Sigmoid colon (tissue), 7 donors: ENCODE results near the gene PREX1. TPM values are rescaled to one million over a fixed set of nuclear protein-coding genes. Genes with fewer than 3 reads are reported as not detected.

ENCODE experiments used
- DNase-seq: peaks from one replicate; pipeline ENCODE4 v3.0.0-alpha.2; 2019
- H3K27ac ChIP-seq, 4 donors: fragments of 200-600 bp; sonication (generic); one replicate each; pipeline ENCODE4 v1.5.1; 2016 to 2019; ENCODE audit warnings: mild to moderate bottlenecking in 1 of 4
- H3K27me3 ChIP-seq, 3 donors: fragments of 200-600 bp; sonication (generic); one replicate each; pipeline ENCODE4 v1.5.1; 2019; ENCODE audit warnings: mild to moderate bottlenecking in 1 of 3
- H3K36me3 ChIP-seq, 4 donors: fragments of 200-600 bp; sonication (generic); one replicate each; pipeline ENCODE4 v1.5.1; 2016 to 2019
- H3K4me1 ChIP-seq, 4 donors: fragments of 200-600 bp; sonication (generic); one replicate each; pipeline ENCODE4 v1.5.1; 2017 to 2019
- H3K4me3 ChIP-seq, 4 donors: fragments of 200-600 bp; sonication (generic); one replicate each; pipeline ENCODE4 v1.5.1; 2017 to 2019; ENCODE audit warnings: mild to moderate bottlenecking in 2 of 4, moderate library complexity in 1 of 4
- H3K9me3 ChIP-seq, 4 donors: fragments of 200-600 bp in 3 of 4; sonication (generic) in 3 of 4; one replicate each; pipeline versions ENCODE4 v1.5.1 to v1.6.1; 2013 to 2019
- CTCF ChIP-seq, 4 experiments: fragments of 450-650 bp in 3 of 4; fragments of 200-600 bp in 1 of 4; IDR thresholded peaks; one replicate each; pipeline ENCODE4 v1.5.1; 2016 to 2019; ENCODE audit warnings: antibody characterized with exemption in 4 of 4, mild to moderate bottlenecking in 3 of 4, moderate library complexity in 2 of 4
- EP300 ChIP-seq, 4 donors: sonication (generic); formaldehyde crosslinking; IDR thresholded peaks; one replicate each; pipeline ENCODE4 v1.6.1; 2017; ENCODE audit warnings: antibody characterized with exemption in 4 of 4
- POLR2A ChIP-seq, 2 donors: fragments of 450-650 bp; IDR thresholded peaks; one replicate each; pipeline ENCODE4 v1.6.1; 2016; ENCODE audit warnings: antibody characterized with exemption in 2 of 2, mild to moderate bottlenecking in 2 of 2, moderate library complexity in 2 of 2
- POLR2AphosphoS5 ChIP-seq, 4 donors: sonication (generic); formaldehyde crosslinking; IDR thresholded peaks; one replicate each; pipeline ENCODE4 v1.6.1; 2017; ENCODE audit warnings: antibody characterized with exemption in 4 of 4
- WGBS, 2 donors: extraction: QIAGEN DNeasy Blood & Tissue Kit; methylation state at CpG; one replicate each; pipeline ENCODE4 v1.1.7; 2013; 5-methylcytosine and 5-hydroxymethylcytosine counted together
- intact Hi-C: fragments of 100-400 bp; cut with DNase I; formaldehyde crosslinking; loops from one replicate; pipeline ENCODE4 v1.15.1; 2023
- polyA plus RNA-seq, 3 donors: library from polyadenylated mRNA; stranded (reverse); fragments of 200-250 nt; gene quantifications; one replicate each; pipeline ENCODE4 v1.2.3, GENCODE V29; 2013
- total RNA-seq, 4 donors: library from RNA; depleted of rRNA; stranded (reverse); fragments of >200 nt; gene quantifications; one replicate each; pipeline ENCODE4 v1.1.0, GENCODE V29; 2016
- donor health status: healthy with polysubstance abuse.
- donor health status: Bipolar disorder and iron deficiency.
- donor health status: healthy.

Gene PREX1
- total and polyA plus RNA-seq, 7 donors = 5.4 to 22.9 (median 15.5) TPM

- no peak for TF ChIP-seq CTCF (IDR thresholded peaks at IDR 0.05)
- TF ChIP-seq EP300 (IDR thresholded peaks at IDR 0.05) = no peak
- TF ChIP-seq POLR2AphosphoS5 (IDR thresholded peaks at IDR 0.05) = no peak
- TF ChIP-seq POLR2A (IDR thresholded peaks at IDR 0.05) = no peak
- Histone ChIP-seq H3K9me3 (no peaks in the 10 kb centered on the region), H3K4me1 (no peaks in the 10 kb centered on the region), H3K27me3 (peaks cover 0 to 9% (median 3%) of the 10 kb centered on the region in 3 donors), H3K27ac (no peak overlapping the region), H3K36me3 (no peaks in the 10 kb centered on the region), H3K4me3 (no peak overlapping the region)
- intact Hi-C loops = loop anchor here (10.0 kb wide), 2 partner anchors 85 to 95 kb away; no protein-coding TSS in a partner anchor
- no peak for DNase-seq
- 50 to 60% methylated on average over 15 of the region's 15 CpGs for WGBS, 2 donors
Measured at GRCh38 chr20:48819821-48820648, 7.8 kb downstream of the PREX1 start.

DNA sequence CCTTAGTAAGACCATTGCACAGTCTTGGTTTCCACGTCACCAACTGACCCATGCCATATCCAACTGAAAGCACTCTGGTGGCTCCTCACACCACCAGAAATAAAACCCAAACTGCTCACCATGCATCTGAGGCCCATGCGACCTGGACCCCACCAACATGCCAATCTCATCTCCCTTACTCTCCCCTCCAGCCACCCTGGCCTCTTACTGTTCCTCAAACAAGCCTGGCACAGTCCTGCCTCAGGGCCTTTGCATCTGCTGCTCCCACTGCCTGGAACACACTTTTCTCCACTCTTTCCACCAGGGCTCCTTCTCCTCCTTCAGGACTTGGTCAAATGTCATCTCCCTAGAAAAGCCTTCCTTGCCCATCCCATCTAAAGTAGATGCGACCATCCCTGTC, 8.7 kb downstream of the PREX1 start:
- WGBS, 2 donors = 84 to 87% methylated on average over 3 of the region's 3 CpGs
- intact Hi-C loops = no loop called here
- H3K36me3 ChIP-seq = no peaks in the 10 kb centered on the region
- TF ChIP-seq CTCF (IDR thresholded peaks at IDR 0.05) = no peak
- no peak for TF ChIP-seq EP300 (IDR thresholded peaks at IDR 0.05)
- TF ChIP-seq POLR2AphosphoS5 (IDR thresholded peaks at IDR 0.05) = no peak
- TF ChIP-seq POLR2A (IDR thresholded peaks at IDR 0.05) = no peak
- no peak for DNase-seq
- no peaks in the 10 kb centered on the region for H3K9me3 ChIP-seq
- H3K4me3 ChIP-seq = no peak overlapping the region
- peaks cover 0 to 3% (median 1%) of the 10 kb centered on the region in 3 donors for H3K27me3 ChIP-seq
- no peak overlapping the region for H3K27ac ChIP-seq
- H3K4me1 ChIP-seq = no peaks in the 10 kb centered on the region

GRCh38 chr20:48818481-48818987, 9.3 kb downstream of the PREX1 start:
- WGBS, 2 donors = 39 to 54% methylated on average over 11 of the region's 11 CpGs
- H3K27me3 ChIP-seq = peaks cover 0 to 3% (median 0%) of the 10 kb centered on the region in 3 donors
- no peaks in the 10 kb centered on the region for H3K4me1 ChIP-seq
- no peak for DNase-seq
- H3K9me3 ChIP-seq = no peaks in the 10 kb centered on the region
- TF ChIP-seq POLR2AphosphoS5 (IDR thresholded peaks at IDR 0.05) = no peak
- no peaks in the 10 kb centered on the region for H3K36me3 ChIP-seq
- no peak overlapping the region for H3K4me3 ChIP-seq
- intact Hi-C loops = no loop called here
- no peak overlapping the region for H3K27ac ChIP-seq

- Histone ChIP-seq H3K27ac (no peak overlapping the region), H3K27me3 (peaks cover 0 to 3% (median 0%) of the 10 kb centered on the region in 3 donors), H3K9me3 (no peaks in the 10 kb centered on the region), H3K4me3 (no peak overlapping the region), H3K4me1 (no peaks in the 10 kb centered on the region), H3K36me3 (no peaks in the 10 kb centered on the region)
- TF ChIP-seq CTCF (IDR thresholded peaks at IDR 0.05) = no peak
- TF ChIP-seq EP300 (IDR thresholded peaks at IDR 0.05) = no peak
- no peak for TF ChIP-seq POLR2AphosphoS5 (IDR thresholded peaks at IDR 0.05)
- TF ChIP-seq POLR2A (IDR thresholded peaks at IDR 0.05) = no peak
- DNase-seq = no peak
- 76% methylated on average over 7 of the region's 7 CpGs for WGBS, 2 donors
- intact Hi-C loops = no loop called here
Measured at GRCh38 chr20:48818031-48818370, 9.8 kb downstream of the PREX1 start.

- 81 to 91% methylated on average over 4 of the region's 4 CpGs for WGBS, 2 donors
- H3K4me3 ChIP-seq = no peak overlapping the region
- intact Hi-C loops = no loop called here
- DNase-seq = no peak
- no peaks in the 10 kb centered on the region for H3K9me3 ChIP-seq
- H3K4me1 ChIP-seq = no peaks in the 10 kb centered on the region
- peaks cover 0 to 3% (median 0%) of the 10 kb centered on the region in 3 donors for H3K27me3 ChIP-seq
- no peaks in the 10 kb centered on the region for H3K36me3 ChIP-seq
- no peak overlapping the region for H3K27ac ChIP-seq
- TF ChIP-seq POLR2A (IDR thresholded peaks at IDR 0.05) (no peak), EP300 (IDR thresholded peaks at IDR 0.05) (no peak), POLR2AphosphoS5 (IDR thresholded peaks at IDR 0.05) (no peak), CTCF (IDR thresholded peaks at IDR 0.05) (no peak)
Measured at GRCh38 chr20:48817367-48818030, 10.3 kb downstream of the PREX1 start.
